ENCODE data around the gene C1QTNF1. TPM values are rescaled to one million over a fixed set of nuclear protein-coding genes. Genes with fewer than 3 reads are reported as not detected.

Gene C1QTNF1
- total and polyA plus RNA-seq, 9 of the 15 experiments (the other 6 are each of a cell fraction or from before 2014, with no cell fraction given), result 0.09 TPM; not detected in 8

GRCh38 chr17:79007504-79008381, 16.2 kb upstream of the C1QTNF1 start (continued):
- TF ChIP-seq PATZ1 (CRISPR knock-in tag; IDR thresholded peaks at IDR 0.05; ENCODE audit: borderline replicate concordance), result no peak
- no peak for TF ChIP-seq BACH1 (tag; IDR thresholded peaks at IDR 0.05)
- no peak for TF ChIP-seq HDAC1 (IDR thresholded peaks at IDR 0.05)
- no peak for TF ChIP-seq ZFP36 (IDR thresholded peaks at IDR 0.05; ENCODE audit: low read depth, low read length, partially characterized antibody)
- no peak for TF ChIP-seq HNRNPL (IDR thresholded peaks at IDR 0.05; ENCODE audit: low read depth, low read length)
- TF ChIP-seq BRD4 (IDR thresholded peaks at IDR 0.05), result no peak
- TF ChIP-seq ZZZ3 (IDR thresholded peaks at IDR 0.05), result no peak
- no peak for TF ChIP-seq SP2 (IDR thresholded peaks at IDR 0.05; ENCODE audit: extremely low read depth, low read depth, low read length, poor library complexity, severe bottlenecking)
- no peak for TF ChIP-seq CUX1 (CRISPR knock-in tag; IDR thresholded peaks at IDR 0.05)
- TF ChIP-seq ZNF263 (CRISPR knock-in tag; IDR thresholded peaks at IDR 0.05; ENCODE audit: borderline replicate concordance), result peak; percentile 71
- TF ChIP-seq ZNF551 (CRISPR knock-in tag; IDR thresholded peaks at IDR 0.05), result no peak
- no peak for TF ChIP-seq ZHX1 (conservative IDR thresholded peaks at IDR 0.05; ENCODE audit: low read length)
- no peak for TF ChIP-seq GTF2A2 (tag; IDR thresholded peaks at IDR 0.05)

All from K562 (cell line).